ENCODE measurements around the gene CD46. TPM values are rescaled to one million over a fixed set of nuclear protein-coding genes. Genes with fewer than 3 reads are reported as not detected.

CD46 gene
- total and polyA plus RNA-seq, 2 donors (not counting 1 experiment from before 2014, with no cell fraction given), result 38.6 to 173 TPM

GRCh38 chr1:207841901-207842300 lies 90.0 kb downstream of the CD46 start:
- Mint-ChIP-seq H3K27ac (no peak overlapping the region), H3K27me3 (no peaks in the 10 kb centered on the region), H3K4me3 (no peak overlapping the region), H3K4me1 (peaks cover 49% of the 10 kb centered on the region), H3K9me3 (ENCODE audit: insufficient read depth) (peaks cover 2% of the 10 kb centered on the region)
- 51% methylated on average over 3 of the region's 4 CpGs for WGBS (ENCODE audit: insufficient coverage)
- ATAC-seq (ENCODE audit: low read depth) (no peak), DNase-seq (no peak)
- CTCF ChIA-PET, result interaction anchor here (0.8 to 1.2 kb wide), 6 partner anchors 9 to 45 kb away, joined by 3 to 5 read pairs (median 3); no protein-coding TSS in a partner anchor
- Histone ChIP-seq H4K20me1 (ENCODE audit: control insufficient read depth, insufficient read depth, low read length, poor library complexity, severe bottlenecking) (peaks cover 63% of the 10 kb centered on the region), H3K9ac (ENCODE audit: low read length) (no peak overlapping the region), H3K79me2 (ENCODE audit: control insufficient read depth, insufficient read depth, low read length) (peaks cover 85% of the 10 kb centered on the region), H3K27ac (ENCODE audit: low read length in 2 of 2) (no peak overlapping the region), H3K4me2 (replicated peaks; ENCODE audit: low read depth, low read length, poor library complexity, severe bottlenecking) (no peak overlapping the region), H3K27me3 (replicated peaks in 1 of 4; ENCODE audit: control extremely low read depth in 1 of 4, control insufficient read depth in 3 of 4, insufficient read depth in 4 of 4, low read length in 3 of 4) (no peaks in the 10 kb centered on the region), H3K4me1 (ENCODE audit: control insufficient read depth in 2 of 2, insufficient read depth in 2 of 2, low read length in 2 of 2) (peaks cover 4 to 7% of the 10 kb centered on the region in 2 donors), H3K4me3 (ENCODE audit: control extremely low read depth in 1 of 5, extremely low read depth in 1 of 5, insufficient read depth in 1 of 5, low read depth in 2 of 5, low read length in 4 of 5) (no peak overlapping the region), H2AFZ (ENCODE audit: insufficient read depth, low read depth, low read length, poor library complexity, severe bottlenecking) (no peak overlapping the region), H3K36me3 (replicated peaks in 1 of 2; ENCODE audit: control extremely low read depth in 1 of 2, control insufficient read depth in 1 of 2, extremely low read depth in 1 of 2, insufficient read depth in 2 of 2, low read length in 1 of 2) (peaks cover 0 to 29% of the 10 kb centered on the region in 2 experiments), H3K9me3 (ENCODE audit: control extremely low read depth in 1 of 3, control insufficient read depth in 2 of 3, insufficient read depth in 1 of 3, low read length in 2 of 3) (peaks cover 0 to 7% (median 3%) of the 10 kb centered on the region in 3 donors)
- intact Hi-C loops (cut with micrococcal nuclease), result no loop called here
- TF ChIP-seq CTCF (IDR thresholded peaks at IDR 0.05) (no peak), EZH2 (IDR thresholded peaks at IDR 0.05; ENCODE audit: borderline replicate concordance, insufficient read depth, low read depth, low read length, poor library complexity, severe bottlenecking) (no peak)
- POLR2A ChIA-PET, result interaction anchor here (1.1 kb wide), 1 partner anchor 16 kb away, joined by 3 read pairs; no protein-coding TSS in a partner anchor

DNA sequence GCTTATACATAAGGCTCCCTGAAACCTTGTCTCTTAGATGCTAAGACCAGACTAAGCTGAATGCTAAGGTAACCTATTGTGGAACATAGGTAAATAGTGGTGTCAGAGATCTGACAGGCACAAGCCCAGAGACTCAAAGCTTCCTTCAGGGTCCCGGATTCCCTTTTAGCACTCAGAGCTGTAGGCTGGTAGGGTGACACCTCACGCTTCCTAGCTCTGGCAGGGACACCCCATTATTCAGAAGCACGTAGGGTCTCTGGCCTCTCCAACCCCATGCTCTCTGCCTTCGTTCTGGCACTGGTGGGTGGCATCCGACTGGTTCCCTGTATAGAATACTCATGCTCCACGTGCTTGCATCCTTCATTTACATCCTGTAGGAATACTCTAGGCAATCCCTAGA lies 90.7 kb downstream of the CD46 start:
- intact Hi-C loops (cut with micrococcal nuclease), result no loop called here

More for the DNA sequence above, 90.7 kb downstream of the CD46 start:
- Histone ChIP-seq H3K27me3 (replicated peaks in 1 of 4; ENCODE audit: control extremely low read depth in 1 of 4, control insufficient read depth in 3 of 4, insufficient read depth in 4 of 4, low read length in 3 of 4) (no peaks in the 10 kb centered on the region), H3K79me2 (ENCODE audit: control insufficient read depth, insufficient read depth, low read length) (peaks cover 85% of the 10 kb centered on the region), H4K20me1 (ENCODE audit: control insufficient read depth, insufficient read depth, low read length, poor library complexity, severe bottlenecking) (peaks cover 59% of the 10 kb centered on the region), H3K4me2 (replicated peaks; ENCODE audit: low read depth, low read length, poor library complexity, severe bottlenecking) (no peak overlapping the region), H3K9me3 (ENCODE audit: control extremely low read depth in 1 of 3, control insufficient read depth in 2 of 3, insufficient read depth in 1 of 3, low read length in 2 of 3) (peaks cover 0 to 7% (median 3%) of the 10 kb centered on the region in 3 donors), H3K9ac (ENCODE audit: low read length) (no peak overlapping the region), H3K36me3 (replicated peaks in 1 of 2; ENCODE audit: control extremely low read depth in 1 of 2, control insufficient read depth in 1 of 2, extremely low read depth in 1 of 2, insufficient read depth in 2 of 2, low read length in 1 of 2) (peaks cover 0 to 25% of the 10 kb centered on the region in 2 experiments), H3K4me1 (ENCODE audit: control insufficient read depth in 2 of 2, insufficient read depth in 2 of 2, low read length in 2 of 2) (peaks cover 4 to 7% of the 10 kb centered on the region in 2 donors), H3K27ac (ENCODE audit: low read length in 2 of 2) (no peak overlapping the region), H2AFZ (ENCODE audit: insufficient read depth, low read depth, low read length, poor library complexity, severe bottlenecking) (no peak overlapping the region), H3K4me3 (ENCODE audit: control extremely low read depth in 1 of 5, extremely low read depth in 1 of 5, insufficient read depth in 1 of 5, low read depth in 2 of 5, low read length in 4 of 5) (no peak overlapping the region)
- no peak for DNase-seq
- POLR2A ChIA-PET, result interaction anchor here (1.1 kb wide), 1 partner anchor 17 kb away, joined by 3 read pairs; no protein-coding TSS in a partner anchor
- Mint-ChIP-seq H3K4me1 (peaks cover 47% of the 10 kb centered on the region), H3K27me3 (no peaks in the 10 kb centered on the region), H3K9me3 (ENCODE audit: insufficient read depth) (peaks cover 2% of the 10 kb centered on the region), H3K27ac (no peak overlapping the region), H3K4me3 (no peak overlapping the region)
- ATAC-seq (ENCODE audit: low read depth), result no peak
- WGBS (ENCODE audit: insufficient coverage), result 100% methylated on average over 3 of the region's 6 CpGs
- TF ChIP-seq EZH2 (IDR thresholded peaks at IDR 0.05; ENCODE audit: borderline replicate concordance, insufficient read depth, low read depth, low read length, poor library complexity, severe bottlenecking) (no peak), CTCF (IDR thresholded peaks at IDR 0.05) (no peak)
- CTCF ChIA-PET, result interaction anchor here (0.7 to 1.2 kb wide), 7 partner anchors 10 to 42 kb away, joined by 3 to 5 read pairs (median 3); no protein-coding TSS in a partner anchor
